CD4-positive, alpha-beta T cell (primary cell): Measurements from ENCODE around the gene TTC29. TPM values are rescaled to one million over a fixed set of nuclear protein-coding genes. Genes with fewer than 3 reads are reported as not detected.
"Not testable (repeated sequence)": the region's sequence is repeated elsewhere in the genome, so short reads cannot be mapped to it uniquely, and the experiment has no call there.

Experiments
- ATAC-seq: fragments of 200-7000 bp; cut with Tn5 transposase; one replicate; pipeline ENCODE4 v1.10.0; 2022; ENCODE audit warnings: mild to moderate bottlenecking; ENCODE audit not compliant: poor library complexity
- CTCF ChIA-PET: fragments of 350-600 bp; sonication (Branson Sonifier 250); formaldehyde crosslinking; loops from one replicate; lab custom pipeline; 2021; ENCODE audit warnings: antibody characterized with exemption, inconsistent platforms; lab: Charles Lee
- POLR2A ChIA-PET: fragments of 350-600 bp; sonication (Branson Sonifier 250); formaldehyde crosslinking; loops from one replicate; lab custom pipeline; 2021; ENCODE audit warnings: antibody characterized with exemption, inconsistent platforms; lab: Charles Lee
- DNase-seq, 14 experiments: peaks; one replicate each; pipeline ENCODE4 v3.0.0-alpha.2; 2013 to 2020; ENCODE audit warnings: mixed read lengths in 2 of 14
- H3K27ac ChIP-seq, 2 donors: one replicate each; pipeline versions ENCODE4 v1.5.1 to v1.7.0; 2013; ENCODE audit warnings: low read length in 2 of 2, low read depth in 1 of 2, mild to moderate bottlenecking in 1 of 2
- H3K27me3 ChIP-seq, 2 experiments: 1 replicate in 1 of 2; 2 replicates in 1 of 2; pipeline versions ENCODE4 v1.6.1 to v1.7.0; 2013; ENCODE audit warnings: low read length in 2 of 2, control low read depth in 1 of 2, mild to moderate bottlenecking in 1 of 2, moderate library complexity in 1 of 2; ENCODE audit not compliant: insufficient read depth in 2 of 2, control insufficient read depth in 1 of 2
- H3K36me3 ChIP-seq: one replicate; pipeline ENCODE4 v1.6.1; 2013; ENCODE audit warnings: low read length, control low read depth; ENCODE audit not compliant: insufficient read depth
- H3K4me1 ChIP-seq: one replicate; pipeline ENCODE4 v1.6.1; 2013; ENCODE audit warnings: low read length, control low read depth; ENCODE audit not compliant: insufficient read depth
- H3K4me3 ChIP-seq: one replicate; pipeline ENCODE4 v1.5.1; 2013; ENCODE audit warnings: mild to moderate bottlenecking, low read length, moderate library complexity
- H3K9me3 ChIP-seq, 2 experiments: 1 replicate in 1 of 2; 2 replicates in 1 of 2; pipeline versions ENCODE4 v1.6.1 to v1.7.0; 2013; ENCODE audit warnings: low read length in 2 of 2, mild to moderate bottlenecking in 2 of 2, control low read depth in 1 of 2, moderate library complexity in 1 of 2; ENCODE audit not compliant: control insufficient read depth in 1 of 2, insufficient read depth in 1 of 2
- H3K27ac Mint-ChIP-seq: one replicate; pipeline ENCODE4 v1.8.0; 2020; ENCODE audit warnings: mixed read lengths
- H3K27me3 Mint-ChIP-seq: one replicate; pipeline ENCODE4 v1.8.0; 2021; ENCODE audit warnings: mixed read lengths
- H3K36me3 Mint-ChIP-seq: one replicate; pipeline ENCODE4 v1.8.0; 2021; ENCODE audit warnings: low read depth, mixed read lengths
- H3K4me1 Mint-ChIP-seq: one replicate; pipeline ENCODE4 v1.8.0; 2021; ENCODE audit warnings: low read depth, mixed read lengths
- H3K4me3 Mint-ChIP-seq: one replicate; pipeline ENCODE4 v1.8.0; 2020; ENCODE audit warnings: mild to moderate bottlenecking, mixed read lengths
- H3K9me3 Mint-ChIP-seq: one replicate; pipeline ENCODE4 v1.8.0; 2020; ENCODE audit warnings: mixed read lengths
- CTCF ChIP-seq: fragments of 200-600 bp; IDR thresholded peaks from one replicate; pipeline ENCODE4 v1.8.0; 2022; ENCODE audit warnings: antibody characterized with exemption, mild to moderate bottlenecking
- intact Hi-C, 2 experiments: fragments of 100-400 bp; cut with DNase I in 1 of 2; cut with micrococcal nuclease in 1 of 2; formaldehyde crosslinking; loops; one replicate each; pipeline versions ENCODE4 v1.15.1 to v1.9.0; 2023 to 2025; cut with DNase I, micrococcal nuclease
- total RNA-seq, 174 experiments: library from RNA in 2 of 174; stranded (reverse) in 2 of 174; gene quantifications; one replicate each; pipeline ENCODE4 v1.2.3 and lab custom pipeline; 2021 to 2026

TTC29 gene
- total RNA-seq, 2 experiments from 2014 or later, result not detected

DNA sequence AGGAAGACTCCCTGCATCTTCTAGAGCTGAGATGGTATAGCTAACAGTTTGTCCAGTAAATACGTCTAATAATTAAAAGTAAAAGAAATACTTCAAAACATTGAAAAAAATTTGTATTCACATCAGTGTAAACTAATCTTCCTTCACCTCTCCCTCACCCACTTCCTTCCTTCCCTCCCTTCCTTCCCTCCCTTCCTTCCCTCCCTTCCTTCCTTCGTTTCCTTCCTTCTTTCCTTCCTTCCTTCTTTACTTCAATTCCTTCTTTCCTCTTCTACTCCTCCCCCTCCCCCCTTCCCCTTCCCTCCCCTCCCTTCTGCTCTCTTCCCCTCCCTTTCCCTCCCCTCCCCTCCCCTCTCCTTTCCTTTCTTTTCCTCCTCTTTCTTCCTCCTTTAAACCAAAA lies 203.2 kb downstream of the TTC29 start:
- CTCF ChIA-PET, result no interaction called here
- no peaks in the 10 kb centered on the region for H3K9me3 Mint-ChIP-seq
- intact Hi-C loops, result no loop called here
- ATAC-seq, result no peak
- Histone ChIP-seq H3K27ac (no peak overlapping the region), H3K27me3 (no peaks in the 10 kb centered on the region), H3K4me1 (no peaks in the 10 kb centered on the region), H3K9me3 (peaks cover 0 to 1% of the 10 kb centered on the region in 2 experiments), H3K36me3 (no peaks in the 10 kb centered on the region), H3K4me3 (no peak overlapping the region)
- POLR2A ChIA-PET, result no interaction called here
- no peaks in the 10 kb centered on the region for H3K36me3 Mint-ChIP-seq
- H3K4me1 Mint-ChIP-seq, result no peaks in the 10 kb centered on the region
- TF ChIP-seq CTCF, result no peak
- no peak overlapping the region for H3K4me3 Mint-ChIP-seq
- H3K27ac Mint-ChIP-seq, result no peak overlapping the region
- peak in 1 of 14 experiments; percentile 30 for DNase-seq
- peaks cover 8% of the 10 kb centered on the region for H3K27me3 Mint-ChIP-seq

GRCh38 chr4:146739182-146739581 lies 206.5 kb downstream of the TTC29 start:
- Histone ChIP-seq H3K4me1 (no peaks in the 10 kb centered on the region), H3K27ac (no peak overlapping the region), H3K9me3 (no peaks in the 10 kb centered on the region), H3K27me3 (no peaks in the 10 kb centered on the region), H3K4me3 (no peak overlapping the region), H3K36me3 (no peaks in the 10 kb centered on the region)
- POLR2A ChIA-PET, result no interaction called here
- ATAC-seq (no peak), DNase-seq (no peak)
- no peak overlapping the region for H3K4me3 Mint-ChIP-seq
- intact Hi-C loops, result no loop called here
- H3K9me3 Mint-ChIP-seq, result no peaks in the 10 kb centered on the region
- H3K36me3 Mint-ChIP-seq, result no peaks in the 10 kb centered on the region
- no peaks in the 10 kb centered on the region for H3K4me1 Mint-ChIP-seq
- no peak overlapping the region for H3K27ac Mint-ChIP-seq
- H3K27me3 Mint-ChIP-seq, result peaks cover 7% of the 10 kb centered on the region
- TF ChIP-seq CTCF, result no peak
- CTCF ChIA-PET, result no interaction called here

- DNase-seq, H3K4me1 ChIP-seq, POLR2A ChIA-PET, CTCF ChIA-PET, H3K36me3 Mint-ChIP-seq, H3K4me3 ChIP-seq, H3K36me3 ChIP-seq, H3K9me3 ChIP-seq, H3K4me1 Mint-ChIP-seq, H3K9me3 Mint-ChIP-seq, H3K27ac Mint-ChIP-seq, H3K27ac ChIP-seq, intact Hi-C loops, ATAC-seq, H3K27me3 ChIP-seq, H3K4me3 Mint-ChIP-seq: not testable (repeated sequence)
- peaks cover 10% of the 10 kb centered on the region for H3K27me3 Mint-ChIP-seq
Measured at GRCh38 chr4:146723519-146723918, 222.1 kb downstream of the TTC29 start.

GRCh38 chr4:146709956-146710355 lies 235.7 kb downstream of the TTC29 start:
- no peak for ATAC-seq
- no peak for TF ChIP-seq CTCF
- intact Hi-C loops, result no loop called here
- Mint-ChIP-seq H3K9me3 (no peaks in the 10 kb centered on the region), H3K4me3 (no peak overlapping the region), H3K36me3 (no peaks in the 10 kb centered on the region), H3K27ac (no peak overlapping the region), H3K4me1 (no peaks in the 10 kb centered on the region), H3K27me3 (peaks cover 7% of the 10 kb centered on the region)
- H3K4me1 ChIP-seq, result no peaks in the 10 kb centered on the region
- ChIA-PET CTCF (no interaction called here), POLR2A (no interaction called here)
- H3K36me3 ChIP-seq, result no peaks in the 10 kb centered on the region
- no peaks in the 10 kb centered on the region for H3K27me3 ChIP-seq
- no peak overlapping the region for H3K4me3 ChIP-seq
- no peak overlapping the region for H3K27ac ChIP-seq
- DNase-seq, result no peak
- no peaks in the 10 kb centered on the region for H3K9me3 ChIP-seq
